HEK293 (cell line): ENCODE measurements around the gene PATE4.

Source experiments
- CTCF ChIA-PET: fragments of 350-600 bp; formaldehyde crosslinking; extraction: SDS; loops from one replicate; lab custom pipeline; 2021; ENCODE audit warnings: antibody characterized with exemption; lab: Yijun Ruan, JAX
- POLR2A ChIA-PET: fragments of 300-600 bp; formaldehyde crosslinking; extraction: SDS; loops from one replicate; lab custom pipeline; 2020; ENCODE audit warnings: antibody characterized with exemption, inconsistent platforms; lab: Yijun Ruan, JAX
- H3K27ac ChIP-seq: fragments of 200-500 bp; sonication (Bioruptor generic); 2 replicates; pipeline ENCODE4 v1.5.1; 2014; ENCODE audit warnings: low read depth, low read length, control low read depth, inconsistent platforms; ENCODE audit errors: extremely low read depth
- H3K36me3 ChIP-seq, 2 experiments: fragments of 200-500 bp in 1 of 2; sonication (Bioruptor generic) in 1 of 2; 1 replicate in 1 of 2; 2 replicates in 1 of 2; pipeline ENCODE4 v1.5.1; 2014 to 2017; ENCODE audit warnings: inconsistent platforms in 2 of 2, low read length in 2 of 2; ENCODE audit not compliant: control insufficient read depth in 2 of 2, insufficient read depth in 1 of 2
- H3K4me1 ChIP-seq: fragments of 200-500 bp; sonication (Bioruptor generic); 2 replicates; pipeline ENCODE4 v1.5.1; 2014; ENCODE audit warnings: mild to moderate bottlenecking, low read length, inconsistent platforms; ENCODE audit not compliant: control insufficient read depth, insufficient read depth
- H3K4me3 ChIP-seq: 2 replicates; pipeline ENCODE4 v1.5.1; 2011; ENCODE audit warnings: low read depth, mild to moderate bottlenecking, control low read depth, low read length, moderate library complexity
- H3K9me3 ChIP-seq: fragments of 200-500 bp; sonication (Bioruptor generic); 2 replicates; pipeline ENCODE4 v1.5.1; 2014; ENCODE audit warnings: low read depth, low read length, inconsistent platforms; ENCODE audit not compliant: control insufficient read depth, insufficient read depth
- ATF2 ChIP-seq: fragments of 450-650 bp; formaldehyde crosslinking; IDR thresholded peaks from 2 replicates; pipeline ENCODE4 v1.5.1; 2016; ENCODE audit warnings: missing biosample characterization, missing genetic modification characterization, low read depth
- BCL11B ChIP-seq: fragments of 450-650 bp; formaldehyde crosslinking; IDR thresholded peaks from 2 replicates; pipeline ENCODE4 v1.5.1; 2016; ENCODE audit warnings: low read depth, missing biosample characterization, missing genetic modification characterization
- MEIS1 ChIP-seq: sonication (generic); formaldehyde crosslinking; IDR thresholded peaks from 2 replicates; pipeline ENCODE4 v1.8.1; 2022; ENCODE audit warnings: missing genetic modification reagents, mild to moderate bottlenecking, borderline replicate concordance
- PRDM2 ChIP-seq: fragments of 450-650 bp; formaldehyde crosslinking; IDR thresholded peaks from 2 replicates; pipeline ENCODE4 v1.5.1; 2016; ENCODE audit warnings: missing biosample characterization, missing genetic modification characterization, borderline replicate concordance
- REPIN1 ChIP-seq: fragments of 450-650 bp; formaldehyde crosslinking; IDR thresholded peaks from 2 replicates; pipeline ENCODE4 v1.5.1; 2017; ENCODE audit warnings: missing biosample characterization, missing genetic modification characterization, low read depth
- ZBTB20 ChIP-seq: fragments of 450-650 bp; formaldehyde crosslinking; IDR thresholded peaks from 2 replicates; pipeline ENCODE4 v1.5.1; 2016; ENCODE audit warnings: missing biosample characterization, missing genetic modification characterization
- ZBTB44 ChIP-seq: fragments of 450-650 bp; IDR thresholded peaks from 2 replicates; pipeline ENCODE4 v1.5.1; 2018; ENCODE audit warnings: missing biosample characterization, mild to moderate bottlenecking, missing genetic modification characterization
- ZFHX2 ChIP-seq: fragments of 450-650 bp; formaldehyde crosslinking; conservative IDR thresholded peaks from 2 replicates; pipeline ENCODE4 v1.5.1; 2016; ENCODE audit warnings: missing biosample characterization, missing genetic modification characterization
- ZNF121 ChIP-seq: fragments of 450-650 bp; formaldehyde crosslinking; IDR thresholded peaks from 2 replicates; pipeline ENCODE4 v1.5.1; 2016; ENCODE audit warnings: missing biosample characterization, missing genetic modification characterization
- ZNF202 ChIP-seq: fragments of 450-650 bp; formaldehyde crosslinking; IDR thresholded peaks from 2 replicates; pipeline ENCODE4 v1.5.1; 2016; ENCODE audit warnings: missing biosample characterization, missing genetic modification characterization, borderline replicate concordance
- ZNF280C ChIP-seq: fragments of 450-650 bp; formaldehyde crosslinking; IDR thresholded peaks from 2 replicates; pipeline ENCODE4 v1.5.1; 2016; ENCODE audit warnings: missing biosample characterization, missing genetic modification characterization
- ZNF37A ChIP-seq: fragments of 450-650 bp; IDR thresholded peaks from 2 replicates; pipeline ENCODE4 v1.5.1; 2018; ENCODE audit warnings: missing biosample characterization, missing genetic modification characterization
- ZNF423 ChIP-seq: fragments of 450-650 bp; formaldehyde crosslinking; IDR thresholded peaks from 2 replicates; pipeline ENCODE4 v1.5.1; 2016; ENCODE audit warnings: missing biosample characterization, missing genetic modification characterization
- ZNF473 ChIP-seq: fragments of 450-650 bp; formaldehyde crosslinking; IDR thresholded peaks from 2 replicates; pipeline ENCODE4 v1.5.1; 2017; ENCODE audit warnings: missing biosample characterization, missing genetic modification characterization
- ZNF548 ChIP-seq: fragments of 450-650 bp; formaldehyde crosslinking; IDR thresholded peaks from 2 replicates; pipeline ENCODE4 v1.5.1; 2016; ENCODE audit warnings: missing biosample characterization, missing genetic modification characterization
- ZNF549 ChIP-seq: fragments of 450-650 bp; IDR thresholded peaks from 2 replicates; pipeline ENCODE4 v1.5.1; 2018; ENCODE audit warnings: missing biosample characterization, missing genetic modification characterization, mild to moderate bottlenecking, inconsistent platforms, moderate library complexity
- ZNF76 ChIP-seq: fragments of 450-650 bp; formaldehyde crosslinking; IDR thresholded peaks from 2 replicates; pipeline ENCODE4; 2016; ENCODE audit warnings: low read depth, missing biosample characterization, missing genetic modification characterization, borderline replicate concordance
- ZNF768 ChIP-seq: fragments of 450-650 bp; formaldehyde crosslinking; IDR thresholded peaks from 2 replicates; pipeline ENCODE4 v1.5.1; 2018; ENCODE audit warnings: missing biosample characterization, mild to moderate bottlenecking, missing genetic modification characterization

PATE4 gene

GRCh38 chr11:125833016-125833415, at the start of gene PATE4:
Gene PATE4, plus strand, starts transcription at chr11:125833316. Its CDS starts 44 bp downstream, at chr11:125833360.
- H3K4me3 ChIP-seq, result no peak within 1 kb of the TSS
- TF ChIP-seq ZNF423 (tag by site-specific recombination) (no peak), ZNF549 (tag by site-specific recombination) (no peak), REPIN1 (tag by site-specific recombination) (no peak), ZNF280C (tag by site-specific recombination) (no peak), ZNF37A (no peak), ZNF121 (tag by site-specific recombination) (no peak), ZNF202 (no peak), ZNF768 (tag by site-specific recombination) (no peak), ATF2 (no peak), ZNF473 (tag by site-specific recombination) (no peak), ZFHX2 (tag by site-specific recombination) (no peak), BCL11B (tag by site-specific recombination) (no peak), ZNF76 (tag by site-specific recombination) (no peak), ZNF548 (no peak), ZBTB44 (no peak), ZBTB20 (tag by site-specific recombination) (no peak), PRDM2 (tag by site-specific recombination) (no peak), MEIS1 (CRISPR knock-in tag) (no peak)
- TF ChIP-seq, all 188 proteins: peak for 0
- no peaks in the 10 kb centered on the region for H3K4me1 ChIP-seq
- CTCF ChIA-PET, result no interaction called here
- H3K9me3 ChIP-seq, result no peaks in the 10 kb centered on the region
- H3K27ac ChIP-seq, result no peak within 1 kb of the TSS
- H3K36me3 ChIP-seq, result no peaks in the 10 kb centered on the region
- POLR2A ChIA-PET, result interaction anchor here (0.7 kb wide), 1 partner anchor 15 kb away, joined by 3 read pairs; no protein-coding TSS in a partner anchor
